Measurements from ENCODE around the gene TMPO.
"Not testable (repeated sequence)": the region's sequence is repeated elsewhere in the genome, so short reads cannot be mapped to it uniquely, and the experiment has no call there.

Gene TMPO, protein sequence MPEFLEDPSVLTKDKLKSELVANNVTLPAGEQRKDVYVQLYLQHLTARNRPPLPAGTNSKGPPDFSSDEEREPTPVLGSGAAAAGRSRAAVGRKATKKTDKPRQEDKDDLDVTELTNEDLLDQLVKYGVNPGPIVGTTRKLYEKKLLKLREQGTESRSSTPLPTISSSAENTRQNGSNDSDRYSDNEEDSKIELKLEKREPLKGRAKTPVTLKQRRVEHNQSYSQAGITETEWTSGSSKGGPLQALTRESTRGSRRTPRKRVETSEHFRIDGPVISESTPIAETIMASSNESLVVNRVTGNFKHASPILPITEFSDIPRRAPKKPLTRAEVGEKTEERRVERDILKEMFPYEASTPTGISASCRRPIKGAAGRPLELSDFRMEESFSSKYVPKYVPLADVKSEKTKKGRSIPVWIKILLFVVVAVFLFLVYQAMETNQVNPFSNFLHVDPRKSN

DNA sequence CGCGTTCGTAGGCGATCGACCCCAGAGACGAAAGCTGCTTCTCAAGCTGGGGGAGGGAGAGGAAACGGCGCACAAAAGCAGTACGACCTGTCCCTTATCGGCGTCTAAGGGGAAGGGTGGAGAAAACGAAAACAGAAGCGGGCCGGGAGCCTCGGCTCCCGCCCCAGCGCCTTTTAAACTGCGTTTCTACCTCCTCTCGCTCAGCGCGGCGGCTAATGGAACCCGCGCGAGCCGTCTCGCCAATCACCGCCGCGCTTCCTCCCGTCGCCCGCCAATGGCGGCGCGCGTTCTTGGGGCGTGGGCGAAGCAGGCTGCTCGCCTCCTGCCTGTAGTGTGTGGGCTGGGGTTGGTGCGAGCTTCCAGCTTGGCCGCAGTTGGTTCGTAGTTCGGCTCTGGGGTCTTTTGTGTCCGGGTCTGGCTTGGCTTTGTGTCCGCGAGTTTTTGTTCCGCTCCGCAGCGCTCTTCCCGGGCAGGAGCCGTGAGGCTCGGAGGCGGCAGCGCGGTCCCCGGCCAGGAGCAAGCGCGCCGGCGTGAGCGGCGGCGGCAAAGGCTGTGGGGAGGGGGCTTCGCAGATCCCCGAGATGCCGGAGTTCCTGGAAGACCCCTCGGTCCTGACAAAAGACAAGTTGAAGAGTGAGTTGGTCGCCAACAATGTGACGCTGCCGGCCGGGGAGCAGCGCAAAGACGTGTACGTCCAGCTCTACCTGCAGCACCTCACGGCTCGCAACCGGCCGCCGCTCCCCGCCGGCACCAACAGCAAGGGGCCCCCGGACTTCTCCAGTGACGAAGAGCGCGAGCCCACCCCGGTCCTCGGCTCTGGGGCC, at the start of gene TMPO:
TMPO (plus strand) TSS at position 304 of the 824 bp plus-strand sequence; CDS start at position 582, 278 bp downstream.
- peak; percentile 92 for DNase-seq

DNA sequence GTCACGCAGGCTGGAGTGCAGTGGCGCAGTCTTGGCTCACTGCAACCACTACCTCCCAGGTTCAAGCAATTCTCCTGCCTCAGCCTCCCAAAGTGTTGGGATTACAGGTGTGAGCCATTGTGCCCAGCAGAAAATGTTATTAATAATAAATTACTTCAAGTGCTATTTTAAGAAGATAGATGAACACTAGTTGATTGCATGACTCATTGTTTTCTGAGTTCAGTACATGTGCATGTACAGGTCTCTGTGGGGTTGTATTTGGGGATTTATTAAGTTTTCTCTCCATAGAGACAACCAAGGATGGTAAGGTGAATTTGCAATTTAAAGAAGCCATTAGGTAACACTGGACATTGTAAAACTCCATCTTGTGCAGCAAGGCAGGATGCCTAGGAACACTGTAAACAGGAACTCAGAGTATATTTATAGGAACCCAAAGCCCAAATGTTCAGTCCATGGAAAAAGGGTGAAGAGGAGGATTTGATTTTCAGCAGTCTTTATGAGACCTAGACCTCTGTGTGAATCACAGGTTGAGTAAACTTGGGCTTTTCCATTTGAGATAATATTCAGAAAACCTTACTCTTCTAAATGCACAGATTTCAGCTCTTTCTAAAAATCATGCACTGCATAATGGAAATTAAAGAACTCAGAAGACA, 49.3 kb upstream of the TMPO start:
- DNase-seq = no peak

DNA sequence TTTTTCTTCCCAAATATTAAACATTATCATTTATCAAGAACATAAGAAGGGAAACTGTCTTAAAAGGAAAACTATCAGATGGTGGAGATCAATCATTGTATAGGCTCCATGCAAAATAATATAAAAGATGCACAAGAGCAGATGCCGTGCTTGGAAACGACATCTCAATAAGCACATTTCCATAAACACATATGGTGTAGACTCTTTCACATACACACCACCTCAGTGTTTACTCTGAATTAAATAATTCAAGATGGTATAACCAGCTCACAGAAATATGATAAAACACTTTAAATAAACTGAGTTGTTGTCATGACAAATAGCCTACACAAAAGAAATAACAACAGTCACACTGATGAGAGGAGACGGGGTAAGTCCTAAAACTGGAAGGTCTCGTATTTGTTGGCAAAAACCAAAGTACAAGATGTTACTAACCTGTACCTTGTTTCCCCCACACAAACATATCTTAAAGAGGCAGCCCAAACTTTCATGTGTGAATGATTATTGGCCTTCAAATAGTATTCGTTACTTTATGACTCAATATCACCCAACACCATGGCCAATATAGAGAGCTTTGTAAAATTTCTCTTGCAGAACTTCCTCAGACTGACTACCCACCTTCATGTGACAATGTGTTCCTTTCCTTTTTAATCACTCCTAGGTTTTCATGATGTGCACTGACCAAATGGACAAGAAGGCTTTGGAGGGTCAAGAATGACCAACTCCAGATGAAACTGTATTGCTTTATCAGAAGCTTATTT, 48.6 kb upstream of the TMPO start:
- DNase-seq = no peak

DNA sequence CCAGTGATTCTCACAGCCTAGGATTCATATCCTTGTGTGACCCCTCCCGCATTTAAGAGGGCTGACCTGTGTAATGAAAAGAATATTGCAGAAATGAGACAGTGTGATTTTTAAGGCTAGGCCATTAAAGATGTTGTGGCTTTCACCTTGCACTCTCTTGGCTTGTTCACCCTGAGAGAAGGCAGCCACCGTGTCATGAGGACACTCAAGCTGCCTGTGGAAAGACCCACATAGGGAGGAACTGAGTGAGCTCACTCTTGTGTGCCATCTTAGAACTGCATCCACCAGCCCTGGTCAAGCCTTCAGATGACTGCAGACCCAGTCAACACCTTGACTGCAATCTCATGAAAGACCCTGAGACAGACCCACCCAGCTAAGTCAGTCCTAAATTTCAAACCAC, 46.3 kb upstream of the TMPO start:
- DNase-seq = no peak

DNA sequence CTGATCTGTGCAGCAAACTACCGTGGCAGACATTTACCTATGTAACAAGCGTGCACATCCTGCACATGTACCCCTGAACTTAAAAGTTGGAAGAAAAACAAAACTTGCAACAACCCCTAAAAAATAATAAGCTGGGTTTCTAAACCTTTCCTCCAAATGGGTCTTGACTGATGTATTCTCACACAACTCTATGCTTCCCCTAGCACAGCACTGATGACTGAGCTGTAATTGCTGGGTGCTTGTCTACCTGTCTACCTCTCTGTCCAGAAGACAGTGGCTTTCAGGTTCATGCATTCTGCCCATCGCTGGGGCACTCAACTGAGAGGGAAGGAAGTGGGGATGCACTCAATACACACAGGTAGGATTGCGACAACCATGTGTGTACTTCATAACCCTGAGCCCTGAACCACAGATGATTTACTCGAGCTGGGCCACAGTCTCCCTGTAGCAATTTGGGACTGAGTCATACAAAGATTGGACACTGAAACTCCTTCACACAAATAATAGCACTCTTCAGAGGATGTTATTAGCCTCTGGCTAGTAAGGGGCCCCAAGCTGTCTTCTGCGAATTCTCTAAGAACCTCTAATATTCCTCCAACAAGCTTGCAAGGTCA, 44.8 kb upstream of the TMPO start:
- DNase-seq = no peak

DNA sequence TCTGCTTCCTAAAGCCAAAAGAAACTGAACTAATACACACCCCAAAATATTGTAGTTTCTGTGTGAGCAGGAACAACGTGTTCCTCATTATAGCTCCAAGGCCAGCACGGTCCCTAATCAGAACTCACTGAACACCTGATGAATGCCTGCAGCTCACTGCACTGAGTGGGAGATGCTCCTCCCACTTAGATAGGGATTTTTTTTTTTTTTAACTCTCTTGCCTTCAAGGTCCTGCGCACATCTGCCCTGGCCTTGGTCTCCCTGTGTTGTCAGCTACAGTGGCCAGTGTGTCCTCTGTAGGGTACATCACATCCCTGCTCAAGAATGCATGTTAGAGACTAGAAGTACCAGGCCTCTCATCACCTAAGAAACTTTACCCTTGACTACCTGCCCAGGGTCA, 44.3 kb upstream of the TMPO start:
- no peak for DNase-seq

DNA sequence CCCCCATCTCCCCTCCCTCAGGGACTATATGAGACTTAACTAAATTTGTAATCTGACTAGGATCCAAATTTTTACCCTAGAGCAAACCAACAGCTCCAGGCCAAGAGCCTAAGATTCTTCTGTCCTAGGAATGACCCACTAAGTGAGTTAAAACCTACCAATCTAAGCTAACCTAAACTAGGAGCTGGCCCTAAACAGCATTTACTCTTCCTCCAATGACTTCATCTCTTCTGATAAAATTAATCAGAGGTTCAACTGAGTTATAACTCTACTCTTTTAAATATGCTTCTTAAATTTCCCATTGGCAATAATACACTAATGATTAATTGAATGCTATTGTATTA, 39.9 kb upstream of the TMPO start:
- DNase-seq = no peak

DNA sequence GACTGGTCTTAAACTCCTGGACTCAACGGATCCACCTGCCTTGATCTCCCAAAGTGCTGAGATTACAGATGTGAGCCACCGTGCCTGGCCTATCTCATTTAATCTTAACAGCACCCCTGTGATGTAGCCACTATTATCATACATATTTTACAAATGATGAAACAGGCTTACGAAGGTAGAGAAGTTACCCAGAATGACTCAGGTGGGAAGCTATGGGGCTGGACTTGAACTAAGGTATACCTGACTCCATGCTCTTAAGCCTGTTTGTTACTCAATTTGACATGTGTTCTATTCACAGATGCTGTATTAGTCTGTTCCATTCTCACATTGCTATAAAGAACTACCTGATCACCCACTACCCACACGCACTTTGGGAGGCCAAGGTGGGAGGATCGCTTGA, 36.8 kb upstream of the TMPO start:
- no peak for DNase-seq

DNA sequence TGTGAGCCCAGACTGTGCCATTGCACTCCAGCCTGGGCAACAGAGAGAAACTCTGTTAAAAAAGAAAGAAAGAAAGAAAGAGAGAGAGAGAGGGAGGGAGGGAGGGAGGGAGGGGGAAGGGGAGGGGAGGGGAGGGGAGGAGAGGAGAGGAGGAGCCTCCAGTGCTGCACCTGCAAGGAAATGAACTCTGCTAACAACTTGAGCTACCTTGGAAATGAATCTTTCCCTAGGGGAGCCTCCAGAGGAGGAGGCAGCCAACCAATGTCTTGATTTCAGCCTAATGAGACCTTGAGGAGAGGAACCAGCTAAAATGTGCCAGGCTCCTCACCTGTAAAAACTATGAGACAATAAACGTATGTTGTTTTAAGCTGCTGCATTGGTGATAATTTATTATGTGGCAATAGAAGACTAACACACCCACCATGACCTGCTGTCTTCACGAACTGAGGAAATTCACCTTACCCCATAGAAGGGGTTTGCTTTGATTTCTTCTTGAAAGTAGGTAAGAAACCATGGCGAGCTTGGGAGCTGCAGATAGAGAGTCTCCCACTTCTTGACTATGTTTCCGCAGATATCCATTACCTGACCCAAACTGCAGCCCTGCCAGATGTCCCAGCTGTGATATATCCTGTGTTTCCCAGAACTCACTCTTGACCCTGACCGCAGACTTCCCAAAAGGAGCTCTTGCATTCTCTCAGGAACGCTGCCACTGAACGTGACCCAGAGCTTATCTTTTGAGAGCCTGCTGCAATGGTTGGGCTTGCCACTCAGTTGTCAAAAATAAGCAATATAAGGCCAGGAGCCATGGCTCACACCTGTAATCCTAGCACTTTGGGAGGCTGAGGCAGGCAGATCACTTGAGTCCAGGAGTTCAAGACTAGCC, 31.5 kb upstream of the TMPO start:
- DNase-seq = no peak

DNA sequence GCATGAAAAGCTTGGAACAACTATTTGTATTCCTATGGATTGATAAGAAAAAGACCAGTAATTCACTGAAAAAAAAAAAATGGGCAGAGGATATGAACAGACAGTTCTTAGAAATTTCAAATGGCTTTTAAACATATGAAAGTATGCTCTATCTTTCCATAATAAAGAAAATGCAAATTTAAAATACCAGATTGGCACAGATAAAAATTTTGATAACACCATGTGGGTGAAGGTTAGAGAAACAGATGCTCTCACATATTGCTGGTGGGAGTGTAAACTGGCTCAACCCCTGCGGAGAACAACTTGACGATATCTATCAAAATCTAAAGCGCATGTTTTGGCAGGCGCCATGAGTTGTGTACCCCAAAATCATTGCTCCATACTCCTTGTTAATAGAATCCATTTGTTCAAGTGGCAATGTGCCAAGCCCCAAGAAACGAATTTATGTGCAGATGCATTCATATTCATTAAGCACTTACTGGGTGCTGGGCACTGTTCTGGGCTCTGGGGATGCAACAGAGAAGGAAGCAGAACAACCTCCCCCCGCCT, 29.5 kb upstream of the TMPO start:
- no peak for DNase-seq

DNA sequence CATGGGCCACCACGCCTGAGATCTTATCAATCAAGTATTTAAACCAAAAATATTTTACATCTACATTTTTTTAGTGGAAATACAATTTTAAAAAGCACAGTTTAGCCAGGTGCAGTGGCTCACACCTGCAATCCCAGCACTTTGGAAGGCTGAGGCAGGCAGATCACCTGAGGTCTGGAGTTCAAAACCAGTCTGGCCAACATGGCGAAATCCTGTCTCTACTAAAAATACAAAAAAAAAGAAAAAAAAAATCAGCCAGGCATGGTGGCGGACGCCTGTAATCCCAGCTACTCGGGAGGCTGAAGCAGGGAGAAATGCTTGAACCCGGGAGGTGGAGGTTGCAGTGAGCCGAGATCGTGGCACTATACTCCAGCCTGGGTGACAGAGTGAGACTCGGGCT, 27.0 kb upstream of the TMPO start:
- not testable (repeated sequence) for DNase-seq

DNA sequence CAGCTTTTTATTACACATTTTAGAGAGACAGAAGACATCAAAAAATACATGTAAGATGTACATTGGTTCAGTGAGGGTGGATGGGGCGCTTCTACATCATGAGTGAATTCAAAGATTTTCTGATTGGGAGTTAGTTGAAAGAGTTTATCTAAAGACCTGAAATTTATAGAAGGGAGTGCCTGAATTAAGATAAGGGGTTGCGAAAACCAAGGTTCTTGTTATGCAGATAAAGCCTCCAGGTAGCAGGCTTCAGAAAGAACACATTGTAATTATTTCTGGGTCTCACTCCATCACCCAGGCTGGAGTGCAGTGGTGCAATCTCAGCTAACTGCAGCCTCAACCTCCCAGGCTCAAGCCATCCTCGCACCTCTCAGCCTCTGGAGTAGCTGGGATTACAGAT, 26.2 kb upstream of the TMPO start:
- DNase-seq = no peak

DNA sequence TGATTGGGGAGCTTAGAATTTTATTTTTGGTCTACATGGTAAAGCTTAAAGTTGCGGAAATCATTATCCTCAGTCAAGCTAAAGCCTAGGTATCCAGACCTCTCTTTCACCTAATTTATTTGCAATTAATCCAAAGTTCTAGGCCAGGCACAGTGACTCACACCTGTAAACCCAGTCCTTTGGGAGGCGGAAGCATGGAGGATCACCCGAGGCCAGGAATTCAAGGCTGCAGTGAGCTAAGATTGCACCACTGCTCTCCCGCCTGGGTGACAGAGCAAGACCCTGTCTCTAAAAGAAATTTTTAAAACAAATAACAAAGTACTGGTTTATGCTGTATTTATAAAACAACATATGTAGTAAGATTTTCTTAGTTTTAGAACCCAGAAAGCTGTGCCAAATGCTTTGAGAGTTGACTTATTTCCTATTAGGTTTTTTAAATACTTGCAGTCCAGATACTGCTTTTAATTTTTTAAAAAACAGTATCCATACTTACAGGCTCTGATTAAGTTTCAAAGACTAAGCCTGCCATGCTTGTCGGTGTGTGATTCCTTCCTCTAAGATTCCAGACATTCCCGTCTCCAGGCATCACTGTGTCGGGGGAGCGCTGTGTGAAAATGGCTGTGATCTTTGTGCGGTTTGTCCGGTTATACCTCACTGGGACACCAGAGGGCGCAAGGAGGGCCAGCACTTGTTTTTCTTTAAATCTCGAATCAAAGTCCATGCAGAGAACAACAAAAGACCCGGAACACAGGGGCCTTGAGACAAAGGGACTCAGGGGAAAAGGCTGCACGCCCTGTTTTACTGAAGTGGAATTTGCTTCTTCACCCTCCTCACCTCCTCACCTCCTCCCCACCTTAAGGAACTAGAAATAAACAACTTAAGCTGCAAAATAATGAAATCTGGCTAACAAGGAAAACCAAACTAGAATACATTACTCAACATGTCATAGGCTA, 24.6 kb upstream of the TMPO start:
- DNase-seq = peak; percentile 93

DNA sequence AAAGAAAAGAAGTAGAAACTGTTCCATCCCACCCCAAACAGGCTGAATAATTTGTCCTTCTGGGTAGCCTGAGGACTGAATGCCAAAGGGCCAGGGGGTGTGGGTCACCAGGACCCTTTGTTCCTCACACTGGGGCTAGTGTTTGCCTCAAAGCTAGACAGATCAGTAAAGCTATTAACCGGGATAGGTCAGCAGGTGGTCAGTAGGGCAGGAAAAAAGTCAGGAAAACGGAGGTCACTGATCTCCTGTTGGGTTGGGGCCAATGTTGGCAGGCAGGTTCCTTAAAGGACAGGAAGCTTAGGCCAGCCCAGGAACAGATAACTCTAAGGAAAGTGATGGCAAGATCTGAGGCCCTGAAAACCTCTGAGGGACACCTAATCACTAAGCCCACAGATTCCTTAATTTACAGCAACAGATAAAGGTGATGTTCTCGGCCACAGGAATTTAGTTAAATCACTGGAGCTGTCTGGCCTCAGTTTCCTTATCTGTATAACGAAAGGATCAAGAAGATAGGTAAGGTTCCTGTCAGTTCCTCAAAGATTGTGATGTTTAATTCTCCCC, 22.7 kb upstream of the TMPO start:
- no peak for DNase-seq

DNA sequence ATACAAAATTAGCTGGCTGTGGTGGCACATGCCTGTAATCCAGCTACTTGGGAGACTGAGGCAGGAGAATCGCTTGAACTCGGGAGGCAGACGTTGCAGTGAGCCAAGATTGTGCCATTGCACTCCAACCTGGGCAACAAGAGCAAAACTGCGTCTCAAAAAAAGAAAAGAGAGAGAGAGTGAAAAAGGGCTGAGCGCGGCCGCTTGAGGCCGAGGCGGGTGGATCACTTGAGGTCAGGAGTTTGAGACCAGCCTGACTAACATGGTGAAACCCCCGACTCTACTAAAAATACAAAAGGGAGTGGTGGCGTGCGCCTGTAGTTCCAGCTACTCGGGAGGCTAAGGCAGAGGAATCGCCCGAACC, 14.1 kb upstream of the TMPO start:
- DNase-seq = not testable (repeated sequence)

DNA sequence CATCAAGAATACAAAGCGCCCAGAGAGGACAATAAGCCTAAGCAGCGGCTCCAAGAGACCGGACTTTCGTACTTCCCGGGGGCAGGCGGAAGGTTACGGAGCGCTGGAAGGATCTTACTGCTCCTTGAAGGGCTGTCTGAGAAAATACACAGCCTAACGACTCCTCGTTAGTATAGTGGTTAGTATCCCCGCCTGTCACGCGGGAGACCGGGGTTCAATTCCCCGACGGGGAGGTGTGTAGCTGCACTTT, 12.1 kb upstream of the TMPO start:
- DNase-seq = peak; percentile 93

DNA sequence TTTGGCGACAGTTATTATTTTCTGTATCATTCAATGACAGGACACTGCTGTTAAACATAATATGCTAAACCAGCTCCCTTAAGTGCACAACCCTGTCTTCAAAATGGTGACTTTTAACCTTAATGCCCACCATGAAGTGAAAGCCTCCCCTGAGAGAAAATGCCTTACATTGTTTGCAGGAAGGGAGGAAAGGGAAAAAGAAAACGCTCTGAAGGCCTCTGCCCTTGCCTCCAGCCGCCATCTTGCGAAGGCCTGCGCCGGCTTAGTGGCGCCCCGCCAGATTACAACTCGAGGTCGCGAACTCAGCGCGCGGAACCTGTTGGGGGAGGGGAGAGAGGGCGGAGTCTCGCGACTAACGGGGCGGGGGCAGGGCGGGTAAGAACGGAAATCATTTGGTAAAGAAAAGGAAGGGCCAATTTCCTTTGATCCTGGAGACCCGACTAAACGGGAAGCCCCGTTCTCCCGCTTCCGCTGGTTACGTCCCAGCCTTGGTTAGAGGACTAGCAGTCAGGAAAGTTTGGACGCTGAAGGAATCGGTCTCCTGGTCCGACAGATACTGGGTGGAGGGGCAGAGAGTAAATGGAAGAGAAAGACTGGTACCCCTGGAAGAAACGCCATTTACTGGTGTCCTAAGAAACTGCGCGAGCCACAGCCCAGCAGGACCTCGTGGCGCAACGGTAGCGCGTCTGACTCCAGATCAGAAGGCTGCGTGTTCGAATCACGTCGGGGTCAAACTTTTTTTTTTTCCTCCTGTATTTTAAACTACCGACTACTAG, 11.6 kb upstream of the TMPO start:
- peak; percentile 92 for DNase-seq

DNA sequence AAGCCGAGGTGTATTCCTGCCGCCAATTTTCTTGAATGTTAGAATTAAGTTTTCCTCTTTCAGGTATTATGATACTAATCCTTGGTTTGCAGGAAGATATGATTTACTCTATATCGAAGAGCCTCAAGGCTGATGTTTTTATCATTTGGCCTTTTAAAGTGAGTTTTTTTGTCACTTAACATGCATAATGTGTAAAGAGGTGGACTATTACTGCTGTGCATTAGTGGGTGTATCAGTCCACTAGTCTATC, 11.1 kb upstream of the TMPO start:
- no peak for DNase-seq

DNA sequence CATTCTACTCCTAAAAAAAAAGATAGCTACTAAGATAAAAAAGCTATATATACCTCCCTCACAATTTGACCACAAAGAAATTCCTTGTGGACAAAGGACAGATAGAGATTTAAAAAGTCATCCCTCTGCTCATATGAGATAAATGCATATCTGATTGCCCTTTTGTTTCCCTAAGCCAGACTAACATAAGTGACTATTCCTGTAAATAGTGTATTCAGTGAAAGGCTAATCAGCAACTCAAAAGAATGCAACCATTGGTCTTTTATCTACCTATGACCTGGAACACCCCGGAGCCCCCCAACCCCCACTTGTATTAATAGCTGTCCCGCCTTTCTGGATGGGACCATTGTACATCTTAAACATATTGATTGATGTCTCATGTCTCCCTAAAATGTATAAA, 6.3 kb upstream of the TMPO start:
- DNase-seq = no peak

Measured in EL (cell line).